Hepatocyte (in vitro differentiated cells): ENCODE data around the gene IFNA5. TPM values are rescaled to one million over a fixed set of nuclear protein-coding genes. Genes with fewer than 3 reads are reported as not detected.

Source experiments
- DNase-seq: peaks from one replicate; pipeline ENCODE4 v3.0.0-alpha.2; 2016; ENCODE audit warnings: low spot score
- H2AFZ ChIP-seq: fragments of 200-600 bp; sonication (generic); 2 replicates; pipeline ENCODE4 v1.6.0; 2016; ENCODE audit warnings: antibody characterized with exemption, mild to moderate bottlenecking
- H3K27ac ChIP-seq: fragments of 200-600 bp; sonication (generic); 2 replicates; pipeline ENCODE4 v1.5.1; 2016; ENCODE audit warnings: mild to moderate bottlenecking
- H3K27me3 ChIP-seq: fragments of 200-600 bp; sonication (generic); 2 replicates; pipeline ENCODE4 v1.6.1; 2016
- H3K36me3 ChIP-seq: fragments of 200-600 bp; sonication (generic); replicated peaks from 2 replicates; pipeline ENCODE4 v1.5.1; 2016; ENCODE audit warnings: low read depth; ENCODE audit not compliant: insufficient read depth
- H3K4me1 ChIP-seq: fragments of 200-600 bp; sonication (generic); 2 replicates; pipeline ENCODE4 v1.5.1; 2016; ENCODE audit warnings: mild to moderate bottlenecking, moderate library complexity; ENCODE audit not compliant: insufficient read depth
- H3K4me2 ChIP-seq: fragments of 200-600 bp; sonication (generic); 2 replicates; pipeline ENCODE4 v1.6.0; 2016
- H3K4me3 ChIP-seq: fragments of 200-600 bp; sonication (generic); 2 replicates; pipeline ENCODE4 v1.5.1; 2016; ENCODE audit warnings: mild to moderate bottlenecking
- H3K79me2 ChIP-seq: fragments of 200-600 bp; sonication (generic); 2 replicates; pipeline ENCODE4 v1.6.0; 2017; ENCODE audit warnings: mild to moderate bottlenecking
- H3K9me2 ChIP-seq: fragments of 200-600 bp; sonication (generic); replicated peaks from 2 replicates; pipeline ENCODE4 v1.6.0; 2017; ENCODE audit warnings: mild to moderate bottlenecking; ENCODE audit not compliant: insufficient read depth
- H3K9me3 ChIP-seq: fragments of 200-600 bp; sonication (generic); 2 replicates; pipeline ENCODE4 v1.5.1; 2016; ENCODE audit warnings: low read depth, mild to moderate bottlenecking
- H4K20me1 ChIP-seq: fragments of 200-600 bp; sonication (generic); 2 replicates; pipeline ENCODE4 v1.6.0; 2016; ENCODE audit warnings: mild to moderate bottlenecking; ENCODE audit not compliant: insufficient read depth, poor library complexity, severe bottlenecking
- CTCF ChIP-seq: fragments of 200-600 bp; sonication (generic); IDR thresholded peaks from 2 replicates; pipeline ENCODE4 v1.5.1; 2016; ENCODE audit warnings: antibody characterized with exemption, mild to moderate bottlenecking; ENCODE audit not compliant: poor library complexity
- EZH2 ChIP-seq: fragments of 200-600 bp; sonication (generic); IDR thresholded peaks from 2 replicates; pipeline ENCODE4 v1.6.1; 2016; ENCODE audit warnings: antibody characterized with exemption, mild to moderate bottlenecking, borderline replicate concordance
- EZH2phosphoT487 ChIP-seq: fragments of 200-600 bp; sonication (generic); IDR thresholded peaks from one replicate; pipeline ENCODE4 v1.6.1; 2018; ENCODE audit warnings: antibody characterized with exemption, mild to moderate bottlenecking, low read depth, moderate library complexity; ENCODE audit not compliant: unreplicated experiment, severe bottlenecking
- WGBS: methylation state at CpG from one replicate; pipeline ENCODE4 v1.1.6; 2016; ENCODE audit warnings: low lambda C conversion rate; ENCODE audit errors: missing lambda C conversion rate; 5-methylcytosine and 5-hydroxymethylcytosine counted together
- polyA plus RNA-seq: library from polyadenylated mRNA; unstranded; fragments of >200 nt; fragmentation: Nextera tagmentation; extraction: Ambion mirVana; gene quantifications from 2 replicates; pipeline ENCODE4 v1.2.1, GENCODE V29; 2016
- total RNA-seq: library from RNA; depleted of rRNA; stranded (reverse); fragments of >200 nt; gene quantifications from 2 replicates; pipeline ENCODE4 v1.2.3, GENCODE V29; 2014

Gene IFNA5
- total and polyA plus RNA-seq, 2 experiments from 2014 or later, result not detected

GRCh38 chr9:21294904-21295538 lies 10.1 kb downstream of the IFNA5 start:
- peaks cover 5% of the 10 kb centered on the region for H3K27me3 ChIP-seq
- H3K4me2 ChIP-seq, result no peak overlapping the region
- peak overlapping the region; percentile 5 for H3K27ac ChIP-seq
- H3K79me2 ChIP-seq, result no peaks in the 10 kb centered on the region
- H3K9me3 ChIP-seq, result no peaks in the 10 kb centered on the region
- 76% methylated on average over 6 of the region's 6 CpGs for WGBS
- H3K4me3 ChIP-seq, result no peak overlapping the region
- no peaks in the 10 kb centered on the region for H3K36me3 ChIP-seq
- H2AFZ ChIP-seq, result no peak overlapping the region
- H3K4me1 ChIP-seq, result no peaks in the 10 kb centered on the region
- TF ChIP-seq CTCF (no peak), EZH2phosphoT487 (no peak), EZH2 (no peak)
- no peak for DNase-seq
- H4K20me1 ChIP-seq, result no peaks in the 10 kb centered on the region
- H3K9me2 ChIP-seq, result no peaks in the 10 kb centered on the region

GRCh38 chr9:21294364-21294774 lies 10.7 kb downstream of the IFNA5 start:
- 50% methylated on average over 1 of the region's 1 CpG for whole genome bisulfite sequencing
- Histone ChIP-seq H2AFZ (no peak overlapping the region), H3K36me3 (no peaks in the 10 kb centered on the region), H3K4me2 (no peak overlapping the region), H3K9me2 (no peaks in the 10 kb centered on the region), H3K9me3 (no peaks in the 10 kb centered on the region), H4K20me1 (no peaks in the 10 kb centered on the region), H3K4me1 (no peaks in the 10 kb centered on the region), H3K27ac (peak overlapping the region; percentile 5), H3K27me3 (peaks cover 9% of the 10 kb centered on the region), H3K4me3 (no peak overlapping the region), H3K79me2 (no peaks in the 10 kb centered on the region)
- peak; percentile 45 for DNase-seq
- TF ChIP-seq EZH2, result no peak
- TF ChIP-seq CTCF, result no peak
- TF ChIP-seq EZH2phosphoT487, result no peak

GRCh38 chr9:21289848-21290247 lies 15.3 kb downstream of the IFNA5 start:
- no peaks in the 10 kb centered on the region for H4K20me1 ChIP-seq
- H3K4me2 ChIP-seq, result no peak overlapping the region
- DNase-seq, result no peak
- no peaks in the 10 kb centered on the region for H3K36me3 ChIP-seq
- H3K4me3 ChIP-seq, result no peak overlapping the region
- peaks cover 9% of the 10 kb centered on the region for H3K27me3 ChIP-seq
- WGBS, result 46% methylated on average over 2 of the region's 2 CpGs
- TF ChIP-seq EZH2phosphoT487, result no peak
- no peaks in the 10 kb centered on the region for H3K4me1 ChIP-seq
- no peak overlapping the region for H3K27ac ChIP-seq
- H3K9me3 ChIP-seq, result no peaks in the 10 kb centered on the region
- H3K79me2 ChIP-seq, result no peaks in the 10 kb centered on the region
- H2AFZ ChIP-seq, result no peak overlapping the region
- H3K9me2 ChIP-seq, result no peaks in the 10 kb centered on the region

- no peaks in the 10 kb centered on the region for H3K79me2 ChIP-seq
- no peaks in the 10 kb centered on the region for H3K9me2 ChIP-seq
- H3K36me3 ChIP-seq, result no peaks in the 10 kb centered on the region
- H3K27me3 ChIP-seq, result peaks cover 5% of the 10 kb centered on the region
- 71% methylated on average over 3 of the region's 3 CpGs for WGBS
- H3K4me1 ChIP-seq, result no peaks in the 10 kb centered on the region
- DNase-seq, result no peak
- H3K9me3 ChIP-seq, result no peaks in the 10 kb centered on the region
- H3K4me2 ChIP-seq, result no peak overlapping the region
- no peak overlapping the region for H2AFZ ChIP-seq
- H3K4me3 ChIP-seq, result no peak overlapping the region
- H4K20me1 ChIP-seq, result no peaks in the 10 kb centered on the region
- no peak overlapping the region for H3K27ac ChIP-seq
- TF ChIP-seq EZH2phosphoT487, result no peak
- no peak for TF ChIP-seq CTCF
- TF ChIP-seq EZH2, result no peak
These were observed 17.8 kb downstream of the IFNA5 start for GRCh38 chr9:21287280-21287679.
